Astrocyte (in vitro differentiated cells and primary cell): ENCODE data around the gene GRM7. TPM values are rescaled to one million over a fixed set of nuclear protein-coding genes. Genes with fewer than 3 reads are reported as not detected.

Experiments
- DNase-seq: peaks from one replicate; pipeline ENCODE4 v3.0.0-alpha.2; 2010; ENCODE audit warnings: low read depth
- FAIRE-seq: peaks from 2 replicates; lab custom pipeline; 2011; peaks lifted over from hg19 to GRCh38; lab: Jason Lieb, UNC
- H2AFZ ChIP-seq: 2 replicates; pipeline ENCODE4 v1.6.0; 2012; ENCODE audit warnings: low read depth, low read length, inconsistent platforms
- H3K27ac ChIP-seq: 2 replicates; pipeline ENCODE4 v1.5.1; 2011; ENCODE audit warnings: low read depth, low read length, inconsistent platforms
- H3K27me3 ChIP-seq: 2 replicates; pipeline ENCODE4 v1.6.0; 2011; ENCODE audit warnings: low read length, inconsistent platforms; ENCODE audit not compliant: insufficient read depth
- H3K36me3 ChIP-seq: 2 replicates; pipeline ENCODE4 v1.5.1; 2011; ENCODE audit warnings: low read length, inconsistent platforms; ENCODE audit not compliant: insufficient read depth
- H3K4me1 ChIP-seq: 2 replicates; pipeline ENCODE4 v1.5.1; 2011; ENCODE audit warnings: low read length, inconsistent platforms; ENCODE audit not compliant: insufficient read depth
- H3K4me2 ChIP-seq: 2 replicates; pipeline ENCODE4 v1.6.0; 2012; ENCODE audit warnings: low read length, inconsistent platforms
- H3K4me3 ChIP-seq: 2 replicates; pipeline ENCODE4 v1.5.1; 2011; ENCODE audit warnings: low read depth, mild to moderate bottlenecking, low read length, inconsistent platforms; ENCODE audit not compliant: insufficient read depth
- H3K79me2 ChIP-seq: 2 replicates; pipeline ENCODE4 v1.6.0; 2012; ENCODE audit warnings: mild to moderate bottlenecking, low read length, inconsistent platforms; ENCODE audit not compliant: insufficient read depth
- H3K9ac ChIP-seq: 2 replicates; pipeline ENCODE4 v1.6.0; 2012; ENCODE audit warnings: mild to moderate bottlenecking, low read length, inconsistent platforms
- H3K9me3 ChIP-seq: 2 replicates; pipeline ENCODE4 v1.5.1; 2012; ENCODE audit warnings: low read depth, mild to moderate bottlenecking, low read length, inconsistent platforms; ENCODE audit not compliant: insufficient read depth
- H4K20me1 ChIP-seq: 2 replicates; pipeline ENCODE4 v1.6.0; 2012; ENCODE audit warnings: low read length, inconsistent platforms; ENCODE audit not compliant: insufficient read depth
- H3K27ac Mint-ChIP-seq: one replicate; pipeline ENCODE4 v1.8.0; 2021; ENCODE audit warnings: mild to moderate bottlenecking, mixed read lengths; ENCODE audit not compliant: unreplicated experiment
- H3K27me3 Mint-ChIP-seq: one replicate; pipeline ENCODE4 v1.8.0; 2021; ENCODE audit warnings: low read depth, mixed read lengths; ENCODE audit not compliant: unreplicated experiment
- H3K36me3 Mint-ChIP-seq: one replicate; pipeline ENCODE4 v1.8.0; 2021; ENCODE audit warnings: low read depth, mixed read lengths; ENCODE audit not compliant: unreplicated experiment
- H3K4me1 Mint-ChIP-seq: one replicate; pipeline ENCODE4 v1.8.0; 2021; ENCODE audit warnings: low read depth, mixed read lengths; ENCODE audit not compliant: unreplicated experiment
- H3K4me3 Mint-ChIP-seq: one replicate; pipeline ENCODE4 v1.8.0; 2021; ENCODE audit warnings: mild to moderate bottlenecking, moderate library complexity, mixed read lengths; ENCODE audit not compliant: unreplicated experiment
- H3K9me3 Mint-ChIP-seq: one replicate; pipeline ENCODE4 v1.8.0; 2021; ENCODE audit warnings: mild to moderate bottlenecking, mixed read lengths; ENCODE audit not compliant: unreplicated experiment
- EZH2 ChIP-seq: IDR thresholded peaks from 2 replicates; pipeline ENCODE4 v1.6.1; 2012; ENCODE audit warnings: mild to moderate bottlenecking, low read length, inconsistent platforms; ENCODE audit not compliant: insufficient read depth
- total RNA-seq: library from RNA; stranded (reverse); gene quantifications from 2 replicates; pipeline ENCODE4 v1.2.1, GENCODE V29; 2021
- TF ChIP-seq, protein P1 (sequence below): IDR thresholded peaks from 2 replicates; pipeline ENCODE4 v1.5.1; 2011; ENCODE audit warnings: low read depth, mild to moderate bottlenecking, inconsistent platforms, low read length, moderate library complexity; ENCODE audit not compliant: insufficient read depth

GRM7 gene
- total RNA-seq, 1 donor from 2014 or later: not detected

DNA sequence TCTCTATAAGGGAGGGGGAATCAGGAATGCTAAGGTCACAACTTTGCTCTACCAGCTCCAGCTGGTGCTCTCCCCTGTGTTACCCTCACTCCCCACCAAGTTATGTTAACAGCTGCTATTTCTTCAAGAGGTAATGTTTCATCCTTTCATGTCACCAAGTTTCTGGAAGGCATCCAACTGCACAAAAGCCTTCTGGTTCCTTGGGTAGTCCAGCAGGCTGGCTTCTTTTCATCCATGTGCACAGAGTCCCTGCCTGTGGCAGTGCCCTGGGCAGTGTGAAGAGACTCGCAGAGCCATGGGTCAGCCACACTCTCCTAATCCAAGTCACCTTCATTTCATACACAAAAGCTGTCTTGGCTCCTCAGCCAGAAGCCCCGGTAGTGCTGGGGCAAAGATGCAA, 903.2 kb downstream of the GRM7 start:
- TF ChIP-seq, protein P1, sequence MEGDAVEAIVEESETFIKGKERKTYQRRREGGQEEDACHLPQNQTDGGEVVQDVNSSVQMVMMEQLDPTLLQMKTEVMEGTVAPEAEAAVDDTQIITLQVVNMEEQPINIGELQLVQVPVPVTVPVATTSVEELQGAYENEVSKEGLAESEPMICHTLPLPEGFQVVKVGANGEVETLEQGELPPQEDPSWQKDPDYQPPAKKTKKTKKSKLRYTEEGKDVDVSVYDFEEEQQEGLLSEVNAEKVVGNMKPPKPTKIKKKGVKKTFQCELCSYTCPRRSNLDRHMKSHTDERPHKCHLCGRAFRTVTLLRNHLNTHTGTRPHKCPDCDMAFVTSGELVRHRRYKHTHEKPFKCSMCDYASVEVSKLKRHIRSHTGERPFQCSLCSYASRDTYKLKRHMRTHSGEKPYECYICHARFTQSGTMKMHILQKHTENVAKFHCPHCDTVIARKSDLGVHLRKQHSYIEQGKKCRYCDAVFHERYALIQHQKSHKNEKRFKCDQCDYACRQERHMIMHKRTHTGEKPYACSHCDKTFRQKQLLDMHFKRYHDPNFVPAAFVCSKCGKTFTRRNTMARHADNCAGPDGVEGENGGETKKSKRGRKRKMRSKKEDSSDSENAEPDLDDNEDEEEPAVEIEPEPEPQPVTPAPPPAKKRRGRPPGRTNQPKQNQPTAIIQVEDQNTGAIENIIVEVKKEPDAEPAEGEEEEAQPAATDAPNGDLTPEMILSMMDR: no peak
- TF ChIP-seq EZH2: no peak
- no peak overlapping the region for H3K4me3 ChIP-seq
- no peak for DNase-seq
- no peaks in the 10 kb centered on the region for H3K36me3 ChIP-seq
- no peak overlapping the region for H3K4me2 ChIP-seq
- Mint-ChIP-seq H3K27ac (no peak overlapping the region), H3K4me3 (no peak overlapping the region), H3K4me1 (no peaks in the 10 kb centered on the region), H3K9me3 (peaks cover 7% of the 10 kb centered on the region), H3K27me3 (no peaks in the 10 kb centered on the region), H3K36me3 (no peaks in the 10 kb centered on the region)
- H3K9ac ChIP-seq: no peak overlapping the region
- H3K27me3 ChIP-seq: no peaks in the 10 kb centered on the region
- H3K4me1 ChIP-seq: no peaks in the 10 kb centered on the region
- H3K79me2 ChIP-seq: no peaks in the 10 kb centered on the region
- no peak overlapping the region for H2AFZ ChIP-seq
- FAIRE-seq: no peak
- H3K27ac ChIP-seq: no peak overlapping the region
- no peaks in the 10 kb centered on the region for H4K20me1 ChIP-seq
- H3K9me3 ChIP-seq: no peaks in the 10 kb centered on the region

GRCh38 chr3:7766530-7766929, 905.6 kb downstream of the GRM7 start:
- Mint-ChIP-seq H3K4me1 (no peaks in the 10 kb centered on the region), H3K36me3 (no peaks in the 10 kb centered on the region)
- no peak for FAIRE-seq

DNA sequence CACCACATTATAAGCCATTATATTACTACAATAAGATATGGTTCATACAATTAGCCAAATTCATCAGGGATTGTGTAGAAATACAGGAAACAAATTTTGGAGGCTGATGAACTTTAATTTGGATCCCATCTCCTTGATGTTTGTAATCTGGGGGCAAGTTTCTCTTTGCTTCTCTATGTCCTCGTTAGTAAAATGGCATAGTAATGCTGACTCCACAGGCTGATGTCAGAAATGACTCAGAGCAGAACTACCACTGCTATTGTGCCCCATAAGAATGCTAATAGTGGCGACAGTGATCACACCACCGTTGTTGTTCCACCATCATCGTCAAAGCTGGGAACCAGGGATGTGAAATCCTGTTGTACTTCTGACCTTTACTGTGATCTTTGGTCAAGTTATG, 918.4 kb downstream of the GRM7 start:
- Mint-ChIP-seq H3K36me3 (no peaks in the 10 kb centered on the region), H3K27me3 (peaks cover 2% of the 10 kb centered on the region), H3K4me3 (no peak overlapping the region), H3K9me3 (peaks cover 5% of the 10 kb centered on the region), H3K4me1 (peaks cover 9% of the 10 kb centered on the region), H3K27ac (peak overlapping the region; percentile 93)
- FAIRE-seq: no peak
- Histone ChIP-seq H3K9me3 (no peaks in the 10 kb centered on the region), H3K27ac (peak overlapping the region; percentile 70), H3K4me1 (peaks cover 4% of the 10 kb centered on the region), H2AFZ (no peak overlapping the region), H3K4me3 (no peak overlapping the region), H3K36me3 (no peaks in the 10 kb centered on the region), H3K27me3 (no peaks in the 10 kb centered on the region), H4K20me1 (no peaks in the 10 kb centered on the region), H3K9ac (no peak overlapping the region), H3K4me2 (peak overlapping the region; percentile 53), H3K79me2 (no peaks in the 10 kb centered on the region)
- TF ChIP-seq EZH2: no peak
- TF ChIP-seq, protein P1: no peak
- peak; percentile 60 for DNase-seq

More at GRCh38 chr3:7766530-7766929, 905.6 kb downstream of the GRM7 start:
- no peak overlapping the region for H3K4me3 Mint-ChIP-seq
- no peak overlapping the region for H3K27ac Mint-ChIP-seq
- H3K9me3 ChIP-seq: no peaks in the 10 kb centered on the region
- H3K4me2 ChIP-seq: no peak overlapping the region
- H3K36me3 ChIP-seq: no peaks in the 10 kb centered on the region
- peaks cover 5% of the 10 kb centered on the region for H3K9me3 Mint-ChIP-seq
- H3K4me3 ChIP-seq: no peak overlapping the region
- H4K20me1 ChIP-seq: no peaks in the 10 kb centered on the region
- no peak for DNase-seq
- no peak overlapping the region for H2AFZ ChIP-seq
- no peak overlapping the region for H3K27ac ChIP-seq
- no peaks in the 10 kb centered on the region for H3K27me3 ChIP-seq
- no peaks in the 10 kb centered on the region for H3K79me2 ChIP-seq
- H3K27me3 Mint-ChIP-seq: no peaks in the 10 kb centered on the region
- no peak for TF ChIP-seq EZH2
- TF ChIP-seq, protein P1: no peak
- no peak overlapping the region for H3K9ac ChIP-seq
- H3K4me1 ChIP-seq: no peaks in the 10 kb centered on the region
